Measurements from ENCODE around the gene CCDC136. TPM values are rescaled to one million over a fixed set of nuclear protein-coding genes. Genes with fewer than 3 reads are reported as not detected.

The CCDC136 gene
- polyA plus RNA-seq, 1 of the 3 experiments (the other 2 are of a cell fraction) = 48.4 TPM

- peak; percentile 45; the same call in 1 of the 2 replicates for TF ChIP-seq YY1 (IDR thresholded peaks at IDR 0.05; ENCODE audit: low read depth)
- TF ChIP-seq EP300 (IDR thresholded peaks at IDR 0.05; ENCODE audit: borderline replicate concordance in 1 of 2, low read depth in 1 of 2, low read length in 1 of 2) = peak; percentile 79 to 85; a peak in 3 of 4 replicates
- TF ChIP-seq SIN3A (IDR thresholded peaks at IDR 0.05; ENCODE audit: borderline replicate concordance, low read depth, low read length) = peak; percentile 79; the same call in 1 of the 2 replicates
- TF ChIP-seq NRF1 (IDR thresholded peaks at IDR 0.05; ENCODE audit: low read depth, low read length) = no peak
- TF ChIP-seq, protein P1, sequence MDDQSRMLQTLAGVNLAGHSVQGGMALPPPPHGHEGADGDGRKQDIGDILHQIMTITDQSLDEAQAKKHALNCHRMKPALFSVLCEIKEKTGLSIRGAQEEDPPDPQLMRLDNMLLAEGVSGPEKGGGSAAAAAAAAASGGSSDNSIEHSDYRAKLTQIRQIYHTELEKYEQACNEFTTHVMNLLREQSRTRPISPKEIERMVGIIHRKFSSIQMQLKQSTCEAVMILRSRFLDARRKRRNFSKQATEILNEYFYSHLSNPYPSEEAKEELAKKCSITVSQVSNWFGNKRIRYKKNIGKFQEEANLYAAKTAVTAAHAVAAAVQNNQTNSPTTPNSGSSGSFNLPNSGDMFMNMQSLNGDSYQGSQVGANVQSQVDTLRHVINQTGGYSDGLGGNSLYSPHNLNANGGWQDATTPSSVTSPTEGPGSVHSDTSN (IDR thresholded peaks at IDR 0.05) = peak; percentile 98
- TF ChIP-seq, protein P2, sequence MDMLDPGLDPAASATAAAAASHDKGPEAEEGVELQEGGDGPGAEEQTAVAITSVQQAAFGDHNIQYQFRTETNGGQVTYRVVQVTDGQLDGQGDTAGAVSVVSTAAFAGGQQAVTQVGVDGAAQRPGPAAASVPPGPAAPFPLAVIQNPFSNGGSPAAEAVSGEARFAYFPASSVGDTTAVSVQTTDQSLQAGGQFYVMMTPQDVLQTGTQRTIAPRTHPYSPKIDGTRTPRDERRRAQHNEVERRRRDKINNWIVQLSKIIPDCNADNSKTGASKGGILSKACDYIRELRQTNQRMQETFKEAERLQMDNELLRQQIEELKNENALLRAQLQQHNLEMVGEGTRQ (IDR thresholded peaks at IDR 0.05; ENCODE audit: borderline replicate concordance, low read depth, low read length) = no peak
- no peak for TF ChIP-seq CHD2 (IDR thresholded peaks at IDR 0.05; ENCODE audit: low read length, partially characterized antibody)
- TF ChIP-seq RFX5 (IDR thresholded peaks at IDR 0.05; ENCODE audit: low read length) = no peak
- TF ChIP-seq, protein P3, sequence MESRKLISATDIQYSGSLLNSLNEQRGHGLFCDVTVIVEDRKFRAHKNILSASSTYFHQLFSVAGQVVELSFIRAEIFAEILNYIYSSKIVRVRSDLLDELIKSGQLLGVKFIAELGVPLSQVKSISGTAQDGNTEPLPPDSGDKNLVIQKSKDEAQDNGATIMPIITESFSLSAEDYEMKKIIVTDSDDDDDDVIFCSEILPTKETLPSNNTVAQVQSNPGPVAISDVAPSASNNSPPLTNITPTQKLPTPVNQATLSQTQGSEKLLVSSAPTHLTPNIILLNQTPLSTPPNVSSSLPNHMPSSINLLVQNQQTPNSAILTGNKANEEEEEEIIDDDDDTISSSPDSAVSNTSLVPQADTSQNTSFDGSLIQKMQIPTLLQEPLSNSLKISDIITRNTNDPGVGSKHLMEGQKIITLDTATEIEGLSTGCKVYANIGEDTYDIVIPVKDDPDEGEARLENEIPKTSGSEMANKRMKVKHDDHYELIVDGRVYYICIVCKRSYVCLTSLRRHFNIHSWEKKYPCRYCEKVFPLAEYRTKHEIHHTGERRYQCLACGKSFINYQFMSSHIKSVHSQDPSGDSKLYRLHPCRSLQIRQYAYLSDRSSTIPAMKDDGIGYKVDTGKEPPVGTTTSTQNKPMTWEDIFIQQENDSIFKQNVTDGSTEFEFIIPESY (IDR thresholded peaks at IDR 0.05; ENCODE audit: borderline replicate concordance, low read depth) = peak; percentile 73; the same call in 1 of the 2 replicates
- peak; percentile 88 for TF ChIP-seq FOSL2 (IDR thresholded peaks at IDR 0.05; ENCODE audit: borderline replicate concordance, low read depth)
- TF ChIP-seq EZH2phosphoT487 (IDR thresholded peaks at IDR 0.05; ENCODE audit: borderline replicate concordance, low read depth) = no peak
- TF ChIP-seq REST (IDR thresholded peaks at IDR 0.05; ENCODE audit: low read depth, low read length) = peak; percentile 34; the same call in 1 of the 2 replicates
- 0 out of 2 replicates have a peak, but pooled peaks have one; percentile 17 for TF ChIP-seq FOXJ3 (CRISPR knock-in tag; IDR thresholded peaks at IDR 0.05)
- TF ChIP-seq TCF12 (IDR thresholded peaks at IDR 0.05) = peak; percentile 95
- peak; percentile 73 for TF ChIP-seq MXI1 (IDR thresholded peaks at IDR 0.05; ENCODE audit: low read depth, low read length)
- TF ChIP-seq GATA2 (CRISPR knock-in tag; IDR thresholded peaks at IDR 0.05) = peak; percentile 38; the same call in 1 of the 2 replicates
- peak; percentile 89 for TF ChIP-seq TEAD4 (IDR thresholded peaks at IDR 0.05; ENCODE audit: borderline replicate concordance, insufficient read depth)
Measured at GRCh38 chr7:128755819-128756476, 35.8 kb upstream of the CCDC136 start (continued).
